ENCODE results near the gene CERT1. TPM values are rescaled to one million over a fixed set of nuclear protein-coding genes. Genes with fewer than 3 reads are reported as not detected.
A peak's percentile ranks its signal among the peaks of the same experiment; 100 is the strongest.

CERT1 gene
- total and polyA plus RNA-seq, 9 of the 15 experiments (the other 6 are each of a cell fraction or from before 2014, with no cell fraction given): 3.4 to 24.7 (median 9.8) TPM

DNA sequence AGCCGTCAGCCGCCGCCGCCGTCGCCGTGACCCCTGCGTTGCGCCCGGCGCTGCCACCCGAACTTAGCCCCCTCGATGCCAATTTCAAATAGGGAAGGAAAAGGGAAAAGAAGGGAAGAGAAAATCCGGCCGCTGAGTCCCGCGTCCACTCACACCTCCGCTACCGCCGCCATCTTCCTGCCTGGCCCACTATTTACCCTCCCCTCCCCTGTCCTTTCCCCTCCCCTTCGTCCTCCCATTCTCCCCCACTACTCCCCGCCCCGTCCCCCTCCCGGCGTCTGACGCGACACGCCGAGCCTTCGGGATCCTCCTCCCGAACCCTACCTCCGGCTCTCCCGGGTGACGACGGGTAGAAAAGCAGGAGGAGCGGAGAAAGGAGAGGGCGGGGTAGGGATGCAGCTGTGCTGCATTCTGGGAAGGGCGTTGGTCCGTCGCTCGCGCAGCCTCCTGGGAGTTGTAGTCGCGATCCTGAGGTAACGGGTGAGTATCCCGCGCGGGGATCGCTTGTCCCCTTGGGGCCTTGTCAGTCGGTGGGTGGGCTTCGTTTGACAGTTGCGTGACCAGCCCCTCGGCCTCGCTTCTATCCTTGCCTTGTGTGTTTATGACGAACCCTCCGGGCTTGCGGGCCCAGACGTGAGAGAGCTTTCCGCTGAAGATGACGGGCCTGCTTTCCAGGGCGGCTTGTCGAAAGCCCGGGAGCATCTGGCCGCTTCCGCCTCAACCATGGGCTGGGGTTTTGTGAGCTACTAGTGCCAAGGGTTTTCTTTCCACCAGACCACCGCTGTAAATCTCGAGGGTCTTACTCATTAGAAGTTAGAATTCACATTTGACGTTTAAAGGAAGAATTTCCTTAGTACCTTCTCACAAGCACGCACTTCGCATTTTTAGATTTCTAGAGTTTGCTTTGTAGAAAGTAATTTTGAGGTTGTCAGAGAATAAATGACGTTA, at the start of gene CERT1, which contains the start of gene POLK (continued):
- TF ChIP-seq SP1 (CRISPR knock-in tag; IDR thresholded peaks at IDR 0.05) (peak; percentile 87), RB1 (IDR thresholded peaks at IDR 0.05; ENCODE audit: low read depth) (peak; percentile 52), KLF6 (CRISPR knock-in tag; IDR thresholded peaks at IDR 0.05; ENCODE audit: borderline replicate concordance) (peak; percentile 90), NUFIP1 (IDR thresholded peaks at IDR 0.05; ENCODE audit: partially characterized antibody) (no peak), CHD1 (IDR thresholded peaks at IDR 0.05; ENCODE audit: low read length) (no peak), KAT2B (IDR thresholded peaks at IDR 0.05; ENCODE audit: low read depth, low read length) (no peak), FOS (IDR thresholded peaks at IDR 0.05; ENCODE audit: extremely low read depth, insufficient read length) (no peak), NFATC3 (IDR thresholded peaks at IDR 0.05) (no peak), SMAD4 (CRISPR knock-in tag; conservative IDR thresholded peaks at IDR 0.05) (peak; percentile 35; the same call in 1 of the 2 replicates), TEAD1 (CRISPR knock-in tag; IDR thresholded peaks at IDR 0.05) (peak in 1 of 2 experiments; percentile 84; a peak in 2 of 4 replicates), FIP1L1 (IDR thresholded peaks at IDR 0.05; ENCODE audit: low read depth, low read length, poor library complexity, severe bottlenecking) (no peak), MYNN (IDR thresholded peaks at IDR 0.05) (no peak), MYNN (CRISPR knock-in tag; IDR thresholded peaks at IDR 0.05) (no peak), KDM5B (IDR thresholded peaks at IDR 0.05; ENCODE audit: insufficient replicate concordance, low read depth, low read length) (peak; percentile 82), DPF2 (IDR thresholded peaks at IDR 0.05) (no peak)
- TF ChIP-seq, protein P1, sequence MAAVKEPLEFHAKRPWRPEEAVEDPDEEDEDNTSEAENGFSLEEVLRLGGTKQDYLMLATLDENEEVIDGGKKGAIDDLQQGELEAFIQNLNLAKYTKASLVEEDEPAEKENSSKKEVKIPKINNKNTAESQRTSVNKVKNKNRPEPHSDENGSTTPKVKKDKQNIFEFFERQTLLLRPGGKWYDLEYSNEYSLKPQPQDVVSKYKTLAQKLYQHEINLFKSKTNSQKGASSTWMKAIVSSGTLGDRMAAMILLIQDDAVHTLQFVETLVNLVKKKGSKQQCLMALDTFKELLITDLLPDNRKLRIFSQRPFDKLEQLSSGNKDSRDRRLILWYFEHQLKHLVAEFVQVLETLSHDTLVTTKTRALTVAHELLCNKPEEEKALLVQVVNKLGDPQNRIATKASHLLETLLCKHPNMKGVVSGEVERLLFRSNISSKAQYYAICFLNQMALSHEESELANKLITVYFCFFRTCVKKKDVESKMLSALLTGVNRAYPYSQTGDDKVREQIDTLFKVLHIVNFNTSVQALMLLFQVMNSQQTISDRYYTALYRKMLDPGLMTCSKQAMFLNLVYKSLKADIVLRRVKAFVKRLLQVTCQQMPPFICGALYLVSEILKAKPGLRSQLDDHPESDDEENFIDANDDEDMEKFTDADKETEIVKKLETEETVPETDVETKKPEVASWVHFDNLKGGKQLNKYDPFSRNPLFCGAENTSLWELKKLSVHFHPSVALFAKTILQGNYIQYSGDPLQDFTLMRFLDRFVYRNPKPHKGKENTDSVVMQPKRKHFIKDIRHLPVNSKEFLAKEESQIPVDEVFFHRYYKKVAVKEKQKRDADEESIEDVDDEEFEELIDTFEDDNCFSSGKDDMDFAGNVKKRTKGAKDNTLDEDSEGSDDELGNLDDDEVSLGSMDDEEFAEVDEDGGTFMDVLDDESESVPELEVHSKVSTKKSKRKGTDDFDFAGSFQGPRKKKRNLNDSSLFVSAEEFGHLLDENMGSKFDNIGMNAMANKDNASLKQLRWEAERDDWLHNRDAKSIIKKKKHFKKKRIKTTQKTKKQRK (IDR thresholded peaks at IDR 0.05; ENCODE audit: borderline replicate concordance, low read depth, low read length): no peak
- TF ChIP-seq, protein P2, sequence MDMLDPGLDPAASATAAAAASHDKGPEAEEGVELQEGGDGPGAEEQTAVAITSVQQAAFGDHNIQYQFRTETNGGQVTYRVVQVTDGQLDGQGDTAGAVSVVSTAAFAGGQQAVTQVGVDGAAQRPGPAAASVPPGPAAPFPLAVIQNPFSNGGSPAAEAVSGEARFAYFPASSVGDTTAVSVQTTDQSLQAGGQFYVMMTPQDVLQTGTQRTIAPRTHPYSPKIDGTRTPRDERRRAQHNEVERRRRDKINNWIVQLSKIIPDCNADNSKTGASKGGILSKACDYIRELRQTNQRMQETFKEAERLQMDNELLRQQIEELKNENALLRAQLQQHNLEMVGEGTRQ (CRISPR knock-in tag; IDR thresholded peaks at IDR 0.05): no peak
- TF ChIP-seq, protein P3, sequence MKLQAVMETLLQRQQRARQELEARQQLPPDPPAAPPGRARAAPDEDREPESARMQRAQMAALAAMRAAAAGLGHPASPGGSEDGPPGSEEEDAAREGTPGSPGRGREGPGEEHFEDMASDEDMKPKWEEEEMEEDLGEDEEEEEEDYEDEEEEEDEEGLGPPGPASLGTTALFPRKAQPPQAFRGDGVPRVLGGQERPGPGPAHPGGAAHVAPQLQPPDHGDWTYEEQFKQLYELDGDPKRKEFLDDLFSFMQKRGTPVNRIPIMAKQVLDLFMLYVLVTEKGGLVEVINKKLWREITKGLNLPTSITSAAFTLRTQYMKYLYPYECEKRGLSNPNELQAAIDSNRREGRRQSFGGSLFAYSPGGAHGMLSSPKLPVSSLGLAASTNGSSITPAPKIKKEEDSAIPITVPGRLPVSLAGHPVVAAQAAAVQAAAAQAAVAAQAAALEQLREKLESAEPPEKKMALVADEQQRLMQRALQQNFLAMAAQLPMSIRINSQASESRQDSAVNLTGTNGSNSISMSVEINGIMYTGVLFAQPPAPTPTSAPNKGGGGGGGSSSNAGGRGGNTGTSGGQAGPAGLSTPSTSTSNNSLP (IDR thresholded peaks at IDR 0.05; ENCODE audit: borderline replicate concordance, low read depth, low read length): no peak
- TF ChIP-seq, protein P4, sequence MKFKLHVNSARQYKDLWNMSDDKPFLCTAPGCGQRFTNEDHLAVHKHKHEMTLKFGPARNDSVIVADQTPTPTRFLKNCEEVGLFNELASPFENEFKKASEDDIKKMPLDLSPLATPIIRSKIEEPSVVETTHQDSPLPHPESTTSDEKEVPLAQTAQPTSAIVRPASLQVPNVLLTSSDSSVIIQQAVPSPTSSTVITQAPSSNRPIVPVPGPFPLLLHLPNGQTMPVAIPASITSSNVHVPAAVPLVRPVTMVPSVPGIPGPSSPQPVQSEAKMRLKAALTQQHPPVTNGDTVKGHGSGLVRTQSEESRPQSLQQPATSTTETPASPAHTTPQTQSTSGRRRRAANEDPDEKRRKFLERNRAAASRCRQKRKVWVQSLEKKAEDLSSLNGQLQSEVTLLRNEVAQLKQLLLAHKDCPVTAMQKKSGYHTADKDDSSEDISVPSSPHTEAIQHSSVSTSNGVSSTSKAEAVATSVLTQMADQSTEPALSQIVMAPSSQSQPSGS (CRISPR knock-in tag; IDR thresholded peaks at IDR 0.05): no peak
